ENCODE results near the gene PDIA5. TPM values are rescaled to one million over a fixed set of nuclear protein-coding genes. Genes with fewer than 3 reads are reported as not detected.

The PDIA5 gene
- total RNA-seq, 4 donors from 2014 or later: 3.6 to 38.1 (median 25.1) TPM

DNA sequence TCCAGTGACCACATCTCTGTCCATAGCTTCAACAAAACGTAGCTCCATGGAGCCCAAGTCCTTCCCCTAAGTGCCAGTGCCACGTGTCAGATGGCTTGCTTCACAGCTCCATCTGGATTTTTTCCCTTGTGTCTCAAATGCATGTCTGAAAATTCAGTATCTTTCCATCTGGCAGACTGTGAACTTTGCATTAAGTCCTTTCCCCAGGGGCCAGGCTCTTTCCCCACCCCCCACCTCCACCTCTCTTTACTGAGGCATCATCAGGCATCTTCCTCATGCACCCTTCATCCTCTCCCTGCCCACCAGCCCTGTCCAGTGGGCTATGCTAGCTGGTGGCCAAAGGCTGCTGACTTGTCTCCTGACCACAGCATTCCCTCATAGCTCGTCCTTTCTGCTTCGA lies 53.7 kb downstream of the PDIA5 start:
- intact Hi-C loops (cut with DNase I; ENCODE audit: low total_unique reads): no loop called here
- Histone ChIP-seq H3K27ac (no peak overlapping the region), H3K4me3 (no peak overlapping the region), H3K4me1 (no peaks in the 10 kb centered on the region), H3K9me3 (no peaks in the 10 kb centered on the region), H3K27me3 (no peaks in the 10 kb centered on the region), H3K36me3 (no peaks in the 10 kb centered on the region)
- TF ChIP-seq POLR2A (IDR thresholded peaks at IDR 0.05): no peak
- TF ChIP-seq, protein P1, sequence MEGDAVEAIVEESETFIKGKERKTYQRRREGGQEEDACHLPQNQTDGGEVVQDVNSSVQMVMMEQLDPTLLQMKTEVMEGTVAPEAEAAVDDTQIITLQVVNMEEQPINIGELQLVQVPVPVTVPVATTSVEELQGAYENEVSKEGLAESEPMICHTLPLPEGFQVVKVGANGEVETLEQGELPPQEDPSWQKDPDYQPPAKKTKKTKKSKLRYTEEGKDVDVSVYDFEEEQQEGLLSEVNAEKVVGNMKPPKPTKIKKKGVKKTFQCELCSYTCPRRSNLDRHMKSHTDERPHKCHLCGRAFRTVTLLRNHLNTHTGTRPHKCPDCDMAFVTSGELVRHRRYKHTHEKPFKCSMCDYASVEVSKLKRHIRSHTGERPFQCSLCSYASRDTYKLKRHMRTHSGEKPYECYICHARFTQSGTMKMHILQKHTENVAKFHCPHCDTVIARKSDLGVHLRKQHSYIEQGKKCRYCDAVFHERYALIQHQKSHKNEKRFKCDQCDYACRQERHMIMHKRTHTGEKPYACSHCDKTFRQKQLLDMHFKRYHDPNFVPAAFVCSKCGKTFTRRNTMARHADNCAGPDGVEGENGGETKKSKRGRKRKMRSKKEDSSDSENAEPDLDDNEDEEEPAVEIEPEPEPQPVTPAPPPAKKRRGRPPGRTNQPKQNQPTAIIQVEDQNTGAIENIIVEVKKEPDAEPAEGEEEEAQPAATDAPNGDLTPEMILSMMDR (IDR thresholded peaks at IDR 0.05): no peak
- no peak for DNase-seq

DNA sequence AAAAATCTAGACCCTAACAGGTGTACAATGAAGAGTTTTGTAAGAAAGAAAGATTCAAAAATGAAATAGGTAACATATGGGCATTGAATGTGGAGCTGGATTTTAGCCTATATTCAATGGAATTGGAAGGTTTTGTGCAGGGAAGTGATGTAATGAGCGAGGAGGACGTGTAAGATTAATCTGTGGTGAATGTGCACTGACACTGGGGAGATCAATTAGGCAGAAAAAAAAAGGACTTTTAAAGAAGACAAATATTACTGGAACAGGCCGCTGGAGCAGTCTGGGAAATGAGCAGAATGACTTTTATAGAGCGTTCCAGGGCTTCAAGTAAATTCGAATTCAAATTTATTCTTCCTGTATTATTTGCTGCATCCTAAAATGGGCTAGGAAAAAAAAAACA lies 55.2 kb downstream of the PDIA5 start:
- intact Hi-C loops (cut with DNase I; ENCODE audit: low total_unique reads): no loop called here

DNA sequence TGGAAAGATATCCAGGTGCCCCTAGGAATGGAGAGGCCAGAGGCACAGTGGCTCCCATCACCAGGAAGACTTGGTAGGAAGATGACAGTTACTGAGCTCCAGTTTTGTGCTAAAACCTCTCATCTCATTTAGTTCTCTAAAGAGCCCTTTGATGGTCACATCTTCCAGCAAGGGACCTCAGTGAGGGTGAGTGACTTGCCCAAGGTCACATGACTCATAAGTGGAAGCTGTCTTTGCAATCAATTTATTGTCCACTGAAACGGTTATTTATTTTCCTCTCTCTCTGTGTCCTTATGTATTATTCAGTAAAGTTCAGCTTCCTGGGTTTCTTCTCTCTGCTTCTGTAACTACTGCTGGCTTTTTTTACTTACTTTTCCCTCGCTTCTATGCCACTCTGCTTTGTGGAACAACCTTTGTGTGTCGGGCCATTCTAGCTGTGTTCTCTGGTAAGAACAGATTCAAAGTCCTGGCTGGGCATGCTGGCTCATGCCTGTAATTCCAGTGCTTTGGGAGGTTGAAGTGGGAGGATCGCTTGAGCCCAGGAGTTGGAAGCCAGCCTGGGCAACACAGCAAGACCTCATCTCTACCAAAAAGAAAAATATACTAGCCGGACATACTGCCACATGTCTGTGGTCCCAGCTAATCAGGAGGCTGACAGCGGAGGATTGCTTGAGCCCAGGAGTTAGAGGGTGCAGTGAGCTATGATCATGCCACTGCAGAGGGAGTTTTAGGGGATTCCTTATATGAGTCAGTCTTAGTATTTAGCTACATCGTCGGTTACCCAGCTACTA lies 55.9 kb downstream of the PDIA5 start:
- Histone ChIP-seq H3K27ac (no peak overlapping the region), H3K4me1 (no peaks in the 10 kb centered on the region), H3K36me3 (no peaks in the 10 kb centered on the region), H3K9me3 (no peaks in the 10 kb centered on the region), H3K27me3 (no peaks in the 10 kb centered on the region), H3K4me3 (no peak overlapping the region)
- intact Hi-C loops (cut with DNase I; ENCODE audit: low total_unique reads): no loop called here
- TF ChIP-seq, protein P1 (IDR thresholded peaks at IDR 0.05): no peak
- no peak for DNase-seq

More for the DNA sequence above, 55.2 kb downstream of the PDIA5 start:
- H3K27ac ChIP-seq: no peak overlapping the region
- no peak for TF ChIP-seq POLR2A (IDR thresholded peaks at IDR 0.05)
- TF ChIP-seq, protein P1 (IDR thresholded peaks at IDR 0.05): no peak
- no peak overlapping the region for H3K4me3 ChIP-seq
- H3K9me3 ChIP-seq: no peaks in the 10 kb centered on the region
- H3K27me3 ChIP-seq: no peaks in the 10 kb centered on the region
- no peaks in the 10 kb centered on the region for H3K4me1 ChIP-seq
- no peaks in the 10 kb centered on the region for H3K36me3 ChIP-seq
- DNase-seq: no peak

DNA sequence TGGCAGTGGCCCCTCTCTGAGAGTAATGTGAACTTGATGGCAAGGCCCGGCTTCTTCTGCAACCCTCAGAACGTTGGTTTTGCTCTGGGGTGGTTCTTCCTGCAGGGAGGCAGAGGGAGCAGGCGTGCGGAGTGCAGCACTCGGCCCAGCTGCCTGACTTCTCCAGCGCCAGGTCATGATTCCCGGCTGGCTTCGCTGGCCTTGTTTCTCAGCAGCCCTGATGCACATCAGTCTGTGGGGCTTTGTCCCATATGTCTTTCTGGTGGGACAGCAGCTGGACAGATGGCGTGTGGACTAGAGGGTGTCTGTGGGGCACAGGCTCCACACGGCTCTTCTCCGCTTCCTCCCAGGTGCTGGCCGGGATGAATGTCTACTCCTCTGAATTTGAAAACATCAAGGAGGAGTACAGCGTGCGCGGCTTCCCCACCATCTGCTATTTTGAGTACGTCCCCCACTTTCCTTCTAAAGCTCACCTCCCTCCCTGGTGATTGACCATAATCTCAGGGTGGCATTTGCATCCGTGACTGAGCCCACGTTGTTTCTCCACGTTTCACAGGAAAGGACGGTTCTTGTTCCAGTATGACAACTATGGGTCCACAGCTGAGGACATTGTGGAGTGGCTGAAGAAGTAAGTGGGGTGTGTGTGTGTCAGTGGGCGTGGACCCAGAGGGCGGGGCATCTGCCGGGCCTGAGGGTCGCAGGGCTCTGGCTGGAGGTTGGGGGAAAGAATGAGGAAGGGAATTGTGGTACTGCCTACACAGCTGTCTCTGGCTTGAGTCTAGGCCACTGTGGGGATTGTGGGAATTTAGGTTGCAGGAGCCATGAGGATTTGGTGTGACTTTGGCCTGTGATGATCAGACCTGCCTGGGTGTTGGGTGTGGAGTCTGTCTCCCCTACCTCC lies 57.1 kb downstream of the PDIA5 start:
- H3K9me3 ChIP-seq: no peaks in the 10 kb centered on the region
- no peak for DNase-seq
- TF ChIP-seq, protein P1 (IDR thresholded peaks at IDR 0.05): no peak
- no peak for TF ChIP-seq POLR2A (IDR thresholded peaks at IDR 0.05)
- H3K36me3 ChIP-seq: no peaks in the 10 kb centered on the region
- no peak overlapping the region for H3K27ac ChIP-seq
- no peaks in the 10 kb centered on the region for H3K27me3 ChIP-seq
- no peaks in the 10 kb centered on the region for H3K4me1 ChIP-seq
- H3K4me3 ChIP-seq: no peak overlapping the region
- intact Hi-C loops (cut with DNase I; ENCODE audit: low total_unique reads): no loop called here

DNA sequence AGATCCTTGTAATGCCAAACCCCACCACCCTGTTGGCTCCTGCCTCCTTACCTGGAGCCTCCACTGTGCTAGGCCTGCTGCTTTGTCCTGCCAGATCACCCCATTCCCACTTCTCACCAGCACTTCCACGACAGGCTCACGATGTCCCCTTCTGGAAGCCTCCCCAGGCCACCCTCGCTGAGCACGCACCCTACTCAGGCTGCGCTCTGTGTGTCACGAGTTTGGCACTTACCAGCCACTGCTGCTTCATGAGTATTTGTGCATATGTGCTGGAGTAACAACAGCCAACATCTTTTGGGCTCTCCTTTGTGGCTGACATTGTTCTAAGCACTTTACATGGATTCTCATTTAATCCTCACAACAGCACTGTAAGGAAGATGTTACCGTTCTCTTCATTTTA lies 58.1 kb downstream of the PDIA5 start:
- DNase-seq: no peak
- intact Hi-C loops (cut with DNase I; ENCODE audit: low total_unique reads): no loop called here
- Histone ChIP-seq H3K27me3 (no peaks in the 10 kb centered on the region), H3K9me3 (no peaks in the 10 kb centered on the region), H3K4me3 (no peak overlapping the region), H3K27ac (no peak overlapping the region), H3K36me3 (no peaks in the 10 kb centered on the region), H3K4me1 (no peaks in the 10 kb centered on the region)
- TF ChIP-seq POLR2A (IDR thresholded peaks at IDR 0.05): no peak
- TF ChIP-seq, protein P1 (IDR thresholded peaks at IDR 0.05): no peak
